MM.1S (cell line): ENCODE measurements around the gene PTGER3.

Experiments used
- DNase-seq: peaks from one replicate; pipeline ENCODE4 v3.0.0-alpha.2; 2015
- H2AFZ ChIP-seq: fragments of 300-600 bp; sonication (generic); 2 replicates; pipeline ENCODE4 v1.6.0; 2016; ENCODE audit warnings: antibody characterized with exemption, low read length
- H3F3A ChIP-seq: fragments of 300-600 bp; sonication (generic); 2 replicates; pipeline ENCODE4 v1.6.1; 2016; ENCODE audit warnings: mild to moderate bottlenecking, antibody characterized with exemption, low read length, moderate library complexity, mixed read lengths; ENCODE audit not compliant: insufficient read depth
- H3K27ac ChIP-seq: fragments of 300-600 bp; sonication (generic); 2 replicates; pipeline ENCODE4 v1.5.1; 2016; ENCODE audit warnings: mild to moderate bottlenecking, low read length
- H3K27me3 ChIP-seq: fragments of 300-600 bp; sonication (generic); replicated peaks from 2 replicates; pipeline ENCODE4 v1.6.0; 2016; ENCODE audit warnings: low read length; ENCODE audit not compliant: insufficient read depth
- H3K36me3 ChIP-seq: fragments of 300-600 bp; sonication (generic); replicated peaks from 2 replicates; pipeline ENCODE4 v1.6.1; 2016; ENCODE audit warnings: mild to moderate bottlenecking, low read length, mixed read lengths; ENCODE audit not compliant: insufficient read depth
- H3K4me1 ChIP-seq: fragments of 300-600 bp; sonication (generic); 2 replicates; pipeline ENCODE4 v1.6.1; 2016; ENCODE audit warnings: low read length, mixed read lengths
- H3K4me2 ChIP-seq: fragments of 300-600 bp; sonication (generic); 2 replicates; pipeline ENCODE4 v1.6.0; 2016; ENCODE audit warnings: low read depth, low read length
- H3K4me3 ChIP-seq: fragments of 300-600 bp; sonication (generic); 2 replicates; pipeline ENCODE4 v1.5.1; 2016; ENCODE audit warnings: low read length, mixed read lengths
- H3K79me2 ChIP-seq: fragments of 300-600 bp; sonication (generic); 2 replicates; pipeline ENCODE4 v1.6.1; 2016; ENCODE audit warnings: mixed run types, low read length, mixed read lengths
- H3K9ac ChIP-seq: fragments of 300-600 bp; sonication (generic); 2 replicates; pipeline ENCODE4 v1.6.1; 2016; ENCODE audit warnings: low read length, mixed read lengths
- H3K9me2 ChIP-seq: fragments of 300-600 bp; sonication (generic); replicated peaks from 2 replicates; pipeline ENCODE4 v1.6.1; 2016; ENCODE audit warnings: mild to moderate bottlenecking, low read length, mixed read lengths; ENCODE audit not compliant: insufficient read depth
- H3K9me3 ChIP-seq: fragments of 300-600 bp; sonication (generic); replicated peaks from 2 replicates; pipeline ENCODE4 v1.6.1; 2016; ENCODE audit warnings: mild to moderate bottlenecking, low read length, mixed read lengths; ENCODE audit not compliant: insufficient read depth
- H4K20me1 ChIP-seq: fragments of 300-600 bp; sonication (generic); 2 replicates; pipeline ENCODE4 v1.6.1; 2016; ENCODE audit warnings: mild to moderate bottlenecking, low read length, moderate library complexity, mixed read lengths; ENCODE audit not compliant: insufficient read depth
- EZH2 ChIP-seq: fragments of 300-600 bp; sonication (generic); optimal IDR thresholded peaks from 2 replicates; pipeline ENCODE3; 2017; ENCODE audit warnings: low read depth, mild to moderate bottlenecking, antibody characterized with exemption, low read length, mixed read lengths
- EZH2phosphoT487 ChIP-seq: fragments of 300-600 bp; sonication (generic); IDR thresholded peaks from 2 replicates; pipeline ENCODE4 v1.6.1; 2018; ENCODE audit warnings: antibody characterized with exemption, low read length
- TF ChIP-seq, protein P1 (sequence below): fragments of 300-600 bp; sonication (generic); IDR thresholded peaks from 2 replicates; pipeline ENCODE4 v1.5.1; 2016; ENCODE audit warnings: antibody characterized with exemption, low read length, mixed read lengths

The PTGER3 gene

GRCh38 chr1:71014178-71014579, 33.4 kb downstream of the PTGER3 start:
- no peaks in the 10 kb centered on the region for H3K27me3 ChIP-seq
- H2AFZ ChIP-seq, result no peak overlapping the region
- no peaks in the 10 kb centered on the region for H3K36me3 ChIP-seq
- H3K9me2 ChIP-seq, result no peaks in the 10 kb centered on the region
- H4K20me1 ChIP-seq, result no peaks in the 10 kb centered on the region
- H3K27ac ChIP-seq, result no peak overlapping the region
- no peaks in the 10 kb centered on the region for H3K9me3 ChIP-seq
- H3F3A ChIP-seq, result no peaks in the 10 kb centered on the region
- no peaks in the 10 kb centered on the region for H3K79me2 ChIP-seq
- H3K4me2 ChIP-seq, result no peak overlapping the region
- DNase-seq, result no peak
- no peak overlapping the region for H3K9ac ChIP-seq
- TF ChIP-seq, protein P1, sequence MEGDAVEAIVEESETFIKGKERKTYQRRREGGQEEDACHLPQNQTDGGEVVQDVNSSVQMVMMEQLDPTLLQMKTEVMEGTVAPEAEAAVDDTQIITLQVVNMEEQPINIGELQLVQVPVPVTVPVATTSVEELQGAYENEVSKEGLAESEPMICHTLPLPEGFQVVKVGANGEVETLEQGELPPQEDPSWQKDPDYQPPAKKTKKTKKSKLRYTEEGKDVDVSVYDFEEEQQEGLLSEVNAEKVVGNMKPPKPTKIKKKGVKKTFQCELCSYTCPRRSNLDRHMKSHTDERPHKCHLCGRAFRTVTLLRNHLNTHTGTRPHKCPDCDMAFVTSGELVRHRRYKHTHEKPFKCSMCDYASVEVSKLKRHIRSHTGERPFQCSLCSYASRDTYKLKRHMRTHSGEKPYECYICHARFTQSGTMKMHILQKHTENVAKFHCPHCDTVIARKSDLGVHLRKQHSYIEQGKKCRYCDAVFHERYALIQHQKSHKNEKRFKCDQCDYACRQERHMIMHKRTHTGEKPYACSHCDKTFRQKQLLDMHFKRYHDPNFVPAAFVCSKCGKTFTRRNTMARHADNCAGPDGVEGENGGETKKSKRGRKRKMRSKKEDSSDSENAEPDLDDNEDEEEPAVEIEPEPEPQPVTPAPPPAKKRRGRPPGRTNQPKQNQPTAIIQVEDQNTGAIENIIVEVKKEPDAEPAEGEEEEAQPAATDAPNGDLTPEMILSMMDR, result no peak
- TF ChIP-seq EZH2 (no peak), EZH2phosphoT487 (no peak)
- H3K4me1 ChIP-seq, result no peaks in the 10 kb centered on the region
- H3K4me3 ChIP-seq, result no peak overlapping the region

DNA sequence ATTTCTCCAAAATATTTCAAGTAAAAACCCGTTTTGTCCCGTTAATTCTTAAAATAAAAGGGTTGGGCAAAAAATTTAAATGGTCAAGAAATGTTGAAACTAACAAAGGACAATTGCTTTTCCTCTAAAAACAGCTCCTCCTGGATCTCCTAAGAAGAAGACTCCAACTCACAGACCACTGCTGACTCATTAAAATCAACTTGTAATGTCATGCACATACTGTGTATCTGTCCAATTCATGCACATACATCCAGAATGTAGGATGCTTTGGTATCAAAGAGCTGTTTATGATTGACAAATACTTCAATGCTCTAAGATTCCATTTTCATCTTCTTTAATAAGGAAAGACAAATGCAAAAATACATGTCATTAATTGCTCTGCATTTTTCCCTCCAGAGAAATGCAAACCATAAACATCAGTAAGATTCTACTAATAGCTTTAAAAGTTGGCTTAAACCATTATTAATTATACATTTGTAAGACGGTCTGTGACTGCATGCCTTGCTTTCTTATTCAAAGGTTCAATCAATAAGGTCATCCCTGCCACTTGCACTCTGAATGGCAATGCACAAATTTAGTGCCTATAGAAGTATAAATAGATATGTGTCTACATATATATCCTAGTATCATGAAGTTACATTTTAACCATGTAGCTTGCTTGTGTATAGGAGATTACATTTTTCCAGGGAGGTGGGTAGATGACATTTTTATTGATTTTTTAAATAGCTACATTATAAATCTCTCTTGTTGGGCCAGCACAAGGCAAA, 44.7 kb downstream of the PTGER3 start:
- H3K79me2 ChIP-seq, result no peaks in the 10 kb centered on the region

DNA sequence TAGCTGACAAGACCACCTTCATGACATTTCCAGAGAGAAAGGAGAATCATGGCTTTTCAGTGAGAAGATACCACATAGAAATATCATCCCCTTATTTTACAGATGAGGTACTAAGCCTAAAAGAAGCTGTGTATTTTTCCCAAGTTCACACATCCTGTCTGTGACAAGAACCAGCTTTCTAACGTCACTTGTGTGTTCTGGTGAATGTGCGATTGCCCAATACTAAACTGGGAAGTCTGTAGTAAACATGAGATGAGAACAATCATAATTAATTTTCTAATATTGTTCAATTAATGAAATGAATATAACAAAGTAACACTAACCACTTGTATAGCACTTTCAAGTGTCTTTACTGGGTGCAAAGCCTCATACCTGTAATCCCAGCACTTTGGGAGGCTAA, 46.0 kb downstream of the PTGER3 start:
- H4K20me1 ChIP-seq, result no peaks in the 10 kb centered on the region
- no peaks in the 10 kb centered on the region for H3K4me1 ChIP-seq
- no peak overlapping the region for H3K4me2 ChIP-seq
- H2AFZ ChIP-seq, result no peak overlapping the region
- no peak overlapping the region for H3K9ac ChIP-seq
- H3K9me3 ChIP-seq, result no peaks in the 10 kb centered on the region
- no peak overlapping the region for H3K4me3 ChIP-seq
- no peak overlapping the region for H3K27ac ChIP-seq
- no peaks in the 10 kb centered on the region for H3K79me2 ChIP-seq
- no peaks in the 10 kb centered on the region for H3K9me2 ChIP-seq
- no peaks in the 10 kb centered on the region for H3F3A ChIP-seq
- no peak for DNase-seq
- H3K36me3 ChIP-seq, result no peaks in the 10 kb centered on the region
- H3K27me3 ChIP-seq, result no peaks in the 10 kb centered on the region
- no peak for TF ChIP-seq EZH2phosphoT487
- TF ChIP-seq, protein P1, result no peak
- no peak for TF ChIP-seq EZH2

More for the DNA sequence above, 44.7 kb downstream of the PTGER3 start:
- H3K27me3 ChIP-seq, result no peaks in the 10 kb centered on the region
- H3F3A ChIP-seq, result no peaks in the 10 kb centered on the region
- no peaks in the 10 kb centered on the region for H3K36me3 ChIP-seq
- no peak overlapping the region for H3K9ac ChIP-seq
- no peaks in the 10 kb centered on the region for H3K9me2 ChIP-seq
- H3K4me2 ChIP-seq, result no peak overlapping the region
- DNase-seq, result no peak
- H2AFZ ChIP-seq, result no peak overlapping the region
- no peaks in the 10 kb centered on the region for H3K9me3 ChIP-seq
- no peaks in the 10 kb centered on the region for H3K4me1 ChIP-seq
- H3K27ac ChIP-seq, result no peak overlapping the region
- TF ChIP-seq EZH2phosphoT487, result no peak
- no peak for TF ChIP-seq EZH2
- TF ChIP-seq, protein P1, result no peak
- H3K4me3 ChIP-seq, result no peak overlapping the region
- no peaks in the 10 kb centered on the region for H4K20me1 ChIP-seq
